K562 (cell line): Measurements from ENCODE around the gene MLN.

ENCODE experiments used
- PHTF2 ChIP-seq: fragments of 250-450 bp; sonication (Bioruptor Pico); IDR thresholded peaks from 2 replicates; pipeline ENCODE4 v1.5.0; 2021; ENCODE audit warnings: mild to moderate bottlenecking
- SIX5 ChIP-seq, 2 experiments: IDR thresholded peaks; 2 replicates each; pipeline ENCODE4 v1.6.1; 2011; ENCODE audit warnings: low read length in 2 of 2, borderline replicate concordance in 1 of 2, low read depth in 1 of 2, mild to moderate bottlenecking in 1 of 2, moderate library complexity in 1 of 2; ENCODE audit not compliant: insufficient read depth in 1 of 2
- SMAD4 ChIP-seq: fragments of 250-450 bp; sonication (Bioruptor Pico); conservative IDR thresholded peaks from 2 replicates; pipeline ENCODE4 v1.8.0; 2021; ENCODE audit warnings: inconsistent platforms, mild to moderate bottlenecking, moderate library complexity
- THRAP3 ChIP-seq: fragments of 450-650 bp; IDR thresholded peaks from 2 replicates; pipeline ENCODE4 v1.6.1; 2016; ENCODE audit warnings: mild to moderate bottlenecking, inconsistent platforms, borderline replicate concordance
- ZNF444 ChIP-seq: fragments of 250-450 bp; sonication (Bioruptor Pico); IDR thresholded peaks from 2 replicates; pipeline ENCODE4 v1.4.0; 2020; ENCODE audit warnings: mild to moderate bottlenecking, moderate library complexity
- TF ChIP-seq, protein P1 (sequence below): sonication (generic); formaldehyde crosslinking; IDR thresholded peaks from 2 replicates; pipeline ENCODE4 v1.8.1; 2022; ENCODE audit warnings: missing genetic modification reagents
- TF ChIP-seq, protein P2 (sequence below), 3 experiments: IDR thresholded peaks in 2 of 3; conservative IDR thresholded peaks in 1 of 3; 2 replicates each; pipeline ENCODE4 v1.5.1; 2011 to 2012; ENCODE audit warnings: low read length in 3 of 3, mild to moderate bottlenecking in 3 of 3, control low read depth in 2 of 3, improper control_type of control experiment in 1 of 3, inconsistent platforms in 1 of 3, low read depth in 1 of 3, mixed read lengths in 1 of 3, moderate library complexity in 1 of 3; ENCODE audit not compliant: insufficient read depth in 2 of 3
- TF ChIP-seq, protein P3 (sequence below): conservative IDR thresholded peaks from 2 replicates; pipeline ENCODE4 v1.6.1; 2011; ENCODE audit warnings: low read depth, mild to moderate bottlenecking, low read length; ENCODE audit not compliant: control insufficient read depth

DNA sequence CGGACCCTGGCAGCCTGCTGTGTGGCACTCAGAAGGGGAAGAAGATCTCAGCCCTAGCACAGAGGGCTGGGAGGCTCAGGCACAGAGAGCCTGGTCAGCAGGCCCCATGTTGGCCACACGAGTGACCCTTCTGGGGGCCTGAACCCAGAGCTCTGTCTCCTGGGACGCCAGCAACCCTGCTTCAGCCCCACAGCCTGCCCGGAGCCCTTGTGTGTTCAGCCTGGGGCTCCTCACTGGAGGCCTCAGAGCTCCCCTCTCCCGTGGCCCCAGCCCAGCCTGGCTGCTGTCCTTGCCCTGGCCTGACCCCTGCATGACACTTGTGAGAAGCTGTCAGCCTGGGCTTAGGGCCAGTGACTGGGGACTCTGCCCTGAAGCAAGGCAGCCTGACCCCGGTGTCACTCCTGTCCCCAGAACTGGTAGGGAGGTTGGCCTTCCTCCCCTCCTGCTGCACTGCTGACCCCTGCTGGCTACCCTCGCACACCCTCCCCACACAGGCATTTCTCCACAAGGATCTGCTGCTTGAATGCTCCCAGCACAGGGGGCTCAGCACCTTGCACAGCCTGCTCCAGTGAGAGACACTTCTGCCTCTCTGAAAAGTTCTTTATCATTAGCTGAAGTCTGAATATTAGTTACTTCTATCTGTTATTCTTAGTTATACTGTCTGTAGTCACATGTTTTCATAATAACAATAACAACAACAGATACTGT, 41.7 kb downstream of the MLN start:
- TF ChIP-seq, protein P1, sequence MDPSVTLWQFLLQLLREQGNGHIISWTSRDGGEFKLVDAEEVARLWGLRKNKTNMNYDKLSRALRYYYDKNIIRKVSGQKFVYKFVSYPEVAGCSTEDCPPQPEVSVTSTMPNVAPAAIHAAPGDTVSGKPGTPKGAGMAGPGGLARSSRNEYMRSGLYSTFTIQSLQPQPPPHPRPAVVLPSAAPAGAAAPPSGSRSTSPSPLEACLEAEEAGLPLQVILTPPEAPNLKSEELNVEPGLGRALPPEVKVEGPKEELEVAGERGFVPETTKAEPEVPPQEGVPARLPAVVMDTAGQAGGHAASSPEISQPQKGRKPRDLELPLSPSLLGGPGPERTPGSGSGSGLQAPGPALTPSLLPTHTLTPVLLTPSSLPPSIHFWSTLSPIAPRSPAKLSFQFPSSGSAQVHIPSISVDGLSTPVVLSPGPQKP (CRISPR knock-in tag) = no peak
- no peak for TF ChIP-seq SIX5 (IDR thresholded peaks at IDR 0.05; ENCODE audit: borderline replicate concordance in 1 of 2, insufficient read depth in 1 of 2, low read depth in 1 of 2, low read length in 2 of 2)
- no peak for TF ChIP-seq THRAP3
- no peak for TF ChIP-seq ZNF444 (CRISPR knock-in tag)
- no peak for TF ChIP-seq PHTF2 (CRISPR knock-in tag)
- TF ChIP-seq, protein P2, sequence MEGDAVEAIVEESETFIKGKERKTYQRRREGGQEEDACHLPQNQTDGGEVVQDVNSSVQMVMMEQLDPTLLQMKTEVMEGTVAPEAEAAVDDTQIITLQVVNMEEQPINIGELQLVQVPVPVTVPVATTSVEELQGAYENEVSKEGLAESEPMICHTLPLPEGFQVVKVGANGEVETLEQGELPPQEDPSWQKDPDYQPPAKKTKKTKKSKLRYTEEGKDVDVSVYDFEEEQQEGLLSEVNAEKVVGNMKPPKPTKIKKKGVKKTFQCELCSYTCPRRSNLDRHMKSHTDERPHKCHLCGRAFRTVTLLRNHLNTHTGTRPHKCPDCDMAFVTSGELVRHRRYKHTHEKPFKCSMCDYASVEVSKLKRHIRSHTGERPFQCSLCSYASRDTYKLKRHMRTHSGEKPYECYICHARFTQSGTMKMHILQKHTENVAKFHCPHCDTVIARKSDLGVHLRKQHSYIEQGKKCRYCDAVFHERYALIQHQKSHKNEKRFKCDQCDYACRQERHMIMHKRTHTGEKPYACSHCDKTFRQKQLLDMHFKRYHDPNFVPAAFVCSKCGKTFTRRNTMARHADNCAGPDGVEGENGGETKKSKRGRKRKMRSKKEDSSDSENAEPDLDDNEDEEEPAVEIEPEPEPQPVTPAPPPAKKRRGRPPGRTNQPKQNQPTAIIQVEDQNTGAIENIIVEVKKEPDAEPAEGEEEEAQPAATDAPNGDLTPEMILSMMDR (IDR thresholded peaks at IDR 0.05 in 2 of 3, conservative IDR thresholded peaks at IDR 0.05 in 1 of 3; ENCODE audit: insufficient read depth in 2 of 3, low read depth in 1 of 3, low read length in 3 of 3) = peak; percentile 93 to 97 (median 96)
- TF ChIP-seq, protein P3, sequence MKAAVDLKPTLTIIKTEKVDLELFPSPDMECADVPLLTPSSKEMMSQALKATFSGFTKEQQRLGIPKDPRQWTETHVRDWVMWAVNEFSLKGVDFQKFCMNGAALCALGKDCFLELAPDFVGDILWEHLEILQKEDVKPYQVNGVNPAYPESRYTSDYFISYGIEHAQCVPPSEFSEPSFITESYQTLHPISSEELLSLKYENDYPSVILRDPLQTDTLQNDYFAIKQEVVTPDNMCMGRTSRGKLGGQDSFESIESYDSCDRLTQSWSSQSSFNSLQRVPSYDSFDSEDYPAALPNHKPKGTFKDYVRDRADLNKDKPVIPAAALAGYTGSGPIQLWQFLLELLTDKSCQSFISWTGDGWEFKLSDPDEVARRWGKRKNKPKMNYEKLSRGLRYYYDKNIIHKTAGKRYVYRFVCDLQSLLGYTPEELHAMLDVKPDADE = no peak
- TF ChIP-seq SMAD4 (CRISPR knock-in tag) = no peak
